ENCODE results near the gene PRRX2.
"Not testable (repeated sequence)": the region's sequence is repeated elsewhere in the genome, so short reads cannot be mapped to it uniquely, and the experiment has no call there.

Gene PRRX2

GRCh38 chr9:129655154-129655553 lies 10.3 kb upstream of the PRRX2 start:
- no peak for DNase-seq

GRCh38 chr9:129655696-129656095 lies 9.8 kb upstream of the PRRX2 start:
- DNase-seq = no peak

- DNase-seq = peak; percentile 88
Observed at GRCh38 chr9:129656795-129657390, 8.6 kb upstream of the PRRX2 start.

- DNase-seq = no peak
Observed at GRCh38 chr9:129661029-129661428, 4.4 kb upstream of the PRRX2 start.

GRCh38 chr9:129662239-129662638 lies 3.2 kb upstream of the PRRX2 start:
- DNase-seq = not testable (repeated sequence)

GRCh38 chr9:129664746-129665388 lies 580 bp upstream of the PRRX2 start:
- DNase-seq = no peak

GRCh38 chr9:129665814-129666520 lies 520 bp downstream of the PRRX2 start:
- no peak for DNase-seq

- no peak for DNase-seq
Observed at GRCh38 chr9:129666575-129666974, 1.1 kb downstream of the PRRX2 start.

- no peak for DNase-seq
Observed at GRCh38 chr9:129667378-129667777, 1.9 kb downstream of the PRRX2 start.

GRCh38 chr9:129667850-129668249 lies 2.4 kb downstream of the PRRX2 start:
- no peak for DNase-seq

- DNase-seq = peak; percentile 77
Observed at GRCh38 chr9:129669141-129669718, 3.8 kb downstream of the PRRX2 start.

GRCh38 chr9:129669946-129670345 lies 4.5 kb downstream of the PRRX2 start:
- DNase-seq = peak; percentile 62

GRCh38 chr9:129671065-129671464 lies 5.6 kb downstream of the PRRX2 start:
- no peak for DNase-seq

- DNase-seq = no peak
Observed at GRCh38 chr9:129671519-129671918, 6.1 kb downstream of the PRRX2 start.

GRCh38 chr9:129672702-129673101 lies 7.3 kb downstream of the PRRX2 start:
- no peak for DNase-seq

GRCh38 chr9:129673602-129674001 lies 8.2 kb downstream of the PRRX2 start:
- DNase-seq = no peak

- DNase-seq = no peak
Observed at GRCh38 chr9:129674229-129674628, 8.8 kb downstream of the PRRX2 start.

- peak; percentile 29 for DNase-seq
Observed at GRCh38 chr9:129675620-129676019, 10.2 kb downstream of the PRRX2 start.

- no peak for DNase-seq
Observed at GRCh38 chr9:129676287-129676686, 10.8 kb downstream of the PRRX2 start.

GRCh38 chr9:129676975-129677374 lies 11.5 kb downstream of the PRRX2 start:
- DNase-seq = peak; percentile 54

GRCh38 chr9:129677456-129677855 lies 12.0 kb downstream of the PRRX2 start:
- peak; percentile 55 for DNase-seq

- no peak for DNase-seq
Observed at GRCh38 chr9:129678844-129679243, 13.4 kb downstream of the PRRX2 start.

GRCh38 chr9:129679537-129679936 lies 14.1 kb downstream of the PRRX2 start:
- DNase-seq = no peak

GRCh38 chr9:129681924-129682323 lies 16.5 kb downstream of the PRRX2 start:
- DNase-seq = no peak

Data from fibroblast of skin of right quadriceps (primary cell).